Measurements from ENCODE around the gene MAML1. TPM values are rescaled to one million over a fixed set of nuclear protein-coding genes. Genes with fewer than 3 reads are reported as not detected.

Gene MAML1
- total RNA-seq, 1 donor from 2014 or later = 7.3 TPM

DNA sequence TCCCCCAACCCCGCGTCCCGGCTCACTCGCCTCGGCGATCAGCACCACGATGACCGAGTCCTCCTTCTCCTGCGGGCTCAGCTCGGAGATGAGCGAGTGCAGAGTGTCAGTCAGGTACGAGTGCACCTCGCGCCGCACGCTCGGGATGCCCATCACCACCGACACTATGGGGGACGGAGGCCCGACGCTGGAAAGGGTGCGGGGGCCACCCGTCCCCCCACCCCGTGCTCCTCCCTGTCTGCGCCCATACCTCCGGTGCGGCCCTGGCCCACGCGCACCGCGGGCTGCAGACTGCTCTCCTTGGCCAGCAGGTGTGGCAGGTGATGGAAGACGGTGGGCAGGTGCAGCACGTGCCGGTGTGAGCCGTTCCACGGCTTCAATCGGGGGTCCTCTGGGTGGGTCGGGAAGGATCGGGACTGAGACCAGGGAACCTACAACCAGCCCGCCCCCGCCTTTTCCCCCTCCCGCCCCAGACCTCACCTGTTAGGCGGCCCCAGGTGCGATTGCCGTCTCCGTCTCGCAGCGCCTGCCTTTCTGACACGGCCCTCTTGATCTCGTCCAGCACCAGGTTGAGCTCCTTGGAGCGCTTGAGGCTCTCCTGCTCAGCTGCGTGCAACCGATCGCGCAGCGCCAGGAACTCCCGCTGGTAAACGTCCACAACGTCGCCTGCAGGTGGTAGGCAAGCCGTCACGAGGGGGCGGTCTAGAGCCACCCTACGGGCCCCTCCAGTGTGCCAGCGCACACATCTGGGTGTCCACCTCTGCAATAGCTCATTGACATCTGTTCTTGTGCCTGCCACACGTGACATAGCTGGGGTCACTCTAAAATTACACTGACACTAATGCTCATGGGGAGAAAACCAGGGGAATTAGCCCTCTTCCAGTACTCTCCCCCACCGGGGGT, 68.9 kb downstream of the MAML1 start:
- FAIRE-seq (no peak), DNase-seq (ENCODE audit: low spot score in 2 of 2) (peak; percentile 67 to 77)

DNA sequence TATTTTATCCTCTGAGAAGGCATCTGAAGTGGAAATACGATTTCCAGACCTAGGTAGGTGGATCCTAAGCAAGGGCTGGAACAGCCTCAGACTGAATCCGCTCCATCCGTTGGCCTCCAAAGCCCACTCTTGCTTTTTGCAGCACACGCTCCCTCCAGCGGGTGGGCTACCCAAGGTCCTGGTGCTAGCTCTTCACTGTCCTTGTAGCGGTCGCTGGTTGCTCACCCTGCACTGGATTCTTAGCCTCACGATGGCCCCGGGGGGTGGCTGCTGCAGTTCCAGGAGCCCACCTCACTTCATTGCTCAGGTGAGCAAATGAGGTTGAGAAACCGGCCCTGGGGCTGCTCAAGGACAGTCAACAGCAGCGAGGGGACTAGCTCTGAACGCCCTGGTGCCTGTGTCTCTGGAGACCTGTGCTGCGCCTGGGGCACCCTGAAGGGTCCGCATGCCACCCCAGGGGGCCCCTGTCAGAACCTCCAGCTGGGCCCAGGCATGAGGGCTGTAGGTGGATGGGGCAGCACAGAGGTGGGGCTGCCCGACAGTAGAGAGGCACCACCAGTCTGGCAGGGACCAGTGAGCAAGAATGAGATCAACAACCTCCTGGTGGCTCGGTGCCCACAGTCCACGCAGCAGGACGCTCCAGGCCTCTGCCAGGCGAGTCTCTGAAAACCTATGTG, 69.7 kb downstream of the MAML1 start:
- FAIRE-seq = no peak
- peak in 1 of 2 donors; percentile 35 for DNase-seq (ENCODE audit: low spot score in 2 of 2)

DNA sequence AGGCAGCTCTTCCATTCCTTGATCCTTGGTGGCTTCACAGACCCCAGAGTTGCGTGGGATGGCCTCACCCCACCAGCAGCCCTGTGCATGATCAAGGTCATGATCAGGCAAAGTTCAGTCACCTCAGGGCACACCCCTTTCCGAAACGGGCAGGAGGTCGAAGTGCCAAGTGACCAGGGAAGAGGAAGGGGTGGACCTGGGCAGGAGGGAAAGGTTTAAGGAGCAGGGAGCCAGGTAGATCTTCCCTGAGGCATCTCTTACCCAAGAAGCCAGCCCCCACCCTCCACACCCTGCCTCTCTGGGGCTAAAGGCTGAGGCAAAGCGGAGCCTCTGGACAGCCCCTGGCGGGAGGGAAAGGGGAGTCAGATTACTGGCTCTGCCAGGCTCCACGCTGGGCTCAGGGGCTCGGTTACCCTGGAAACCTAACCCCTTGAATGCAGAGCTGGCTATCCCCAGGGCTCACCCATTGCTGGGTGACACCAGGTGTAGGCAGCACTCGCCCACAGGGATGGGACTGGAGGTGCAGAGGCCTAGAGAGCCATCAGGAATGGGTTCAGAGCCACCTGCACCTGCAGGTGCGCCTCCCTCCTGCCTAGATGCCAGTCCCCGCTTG, 70.4 kb downstream of the MAML1 start:
- DNase-seq (ENCODE audit: low spot score in 2 of 2) = no peak
- FAIRE-seq = no peak

DNA sequence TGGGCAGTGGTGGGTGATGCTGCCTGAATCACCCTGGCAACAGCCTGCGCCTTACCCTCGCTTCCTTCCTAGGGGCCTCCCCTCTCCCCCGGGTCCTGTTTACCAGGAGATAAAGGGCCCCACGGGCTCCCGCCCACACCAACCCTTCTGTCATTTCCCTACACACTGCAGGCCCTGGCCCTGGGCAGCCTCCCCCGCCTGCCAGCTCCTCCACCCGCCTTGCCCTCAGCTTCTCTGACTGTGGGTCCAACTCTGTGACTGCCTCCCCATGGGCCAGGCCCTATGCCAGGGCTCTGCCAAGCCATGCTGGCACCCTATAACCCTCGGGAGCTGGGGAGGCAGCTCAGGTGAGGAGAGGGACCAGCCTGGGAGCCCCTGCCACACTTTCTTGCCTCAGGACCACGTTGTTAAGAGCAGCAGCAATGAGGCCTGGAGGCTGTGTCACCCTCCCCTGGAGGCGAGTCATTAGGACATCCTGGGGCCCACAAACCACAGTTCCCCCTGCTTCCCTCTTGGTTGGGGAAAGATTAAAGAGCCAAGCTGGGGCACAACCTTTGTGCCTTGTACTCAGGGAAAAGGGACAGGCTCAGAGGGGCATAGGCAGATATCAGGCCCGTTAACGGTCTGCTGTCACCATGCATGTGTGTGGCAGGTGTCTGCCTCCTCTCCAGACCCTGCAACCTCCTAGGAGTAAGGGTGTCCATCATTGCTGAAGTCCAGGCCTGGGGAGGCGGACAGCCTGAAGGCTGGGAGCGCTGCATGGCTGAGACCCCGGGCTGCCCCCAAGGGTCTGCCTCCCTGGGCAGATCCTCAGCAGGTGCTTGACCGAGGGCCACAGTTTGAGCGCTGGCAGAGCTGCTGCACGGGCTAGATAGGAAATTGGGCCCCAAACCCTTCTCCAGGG, 71.3 kb downstream of the MAML1 start:
- DNase-seq (ENCODE audit: low spot score in 2 of 2) = no peak
- FAIRE-seq = no peak

DNA sequence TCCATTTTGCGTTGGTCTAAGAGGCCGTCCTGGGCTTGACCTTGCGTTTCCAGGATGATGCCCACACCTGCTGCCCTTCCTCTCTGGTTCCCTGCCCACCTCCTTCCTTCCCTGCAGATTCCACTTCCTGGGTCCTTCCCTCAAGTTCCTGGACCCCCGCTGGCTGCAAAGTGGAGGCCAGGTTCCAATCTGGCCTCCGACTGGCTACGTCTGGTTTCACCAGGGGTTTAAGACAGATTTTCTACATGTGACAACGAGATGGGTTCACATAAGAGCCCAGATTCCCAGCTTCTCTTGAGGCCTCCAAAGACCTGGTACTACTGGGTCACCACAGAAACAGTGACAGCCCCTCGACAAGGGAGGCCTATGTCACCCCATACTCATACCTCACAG, 71.9 kb downstream of the MAML1 start:
- no peak for FAIRE-seq
- DNase-seq (ENCODE audit: low spot score in 2 of 2) = no peak

DNA sequence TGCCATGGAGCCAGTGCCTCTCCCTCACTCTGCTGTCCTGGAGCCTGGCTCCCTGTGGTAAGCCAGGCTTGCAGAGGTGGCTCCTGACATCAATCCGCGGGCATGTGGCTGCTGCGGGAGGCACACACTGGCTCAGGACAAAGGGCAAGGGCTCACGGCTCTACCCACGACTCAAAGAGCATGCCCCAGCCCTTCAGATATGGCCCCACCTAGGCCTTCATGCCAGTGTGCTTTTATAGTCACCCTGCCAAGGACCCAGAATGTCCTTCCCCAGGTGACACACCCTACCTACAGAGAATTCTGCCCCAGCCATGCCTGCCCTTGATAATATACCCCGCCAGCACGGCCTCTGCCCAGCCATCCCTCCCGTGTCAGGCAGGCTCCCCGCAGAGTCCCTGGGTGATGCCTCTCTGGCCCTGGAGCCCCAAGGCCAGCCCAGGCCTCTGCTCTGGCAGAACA, 72.5 kb downstream of the MAML1 start:
- FAIRE-seq (no peak), DNase-seq (ENCODE audit: low spot score in 2 of 2) (peak in 1 of 2 donors; percentile 31)

DNA sequence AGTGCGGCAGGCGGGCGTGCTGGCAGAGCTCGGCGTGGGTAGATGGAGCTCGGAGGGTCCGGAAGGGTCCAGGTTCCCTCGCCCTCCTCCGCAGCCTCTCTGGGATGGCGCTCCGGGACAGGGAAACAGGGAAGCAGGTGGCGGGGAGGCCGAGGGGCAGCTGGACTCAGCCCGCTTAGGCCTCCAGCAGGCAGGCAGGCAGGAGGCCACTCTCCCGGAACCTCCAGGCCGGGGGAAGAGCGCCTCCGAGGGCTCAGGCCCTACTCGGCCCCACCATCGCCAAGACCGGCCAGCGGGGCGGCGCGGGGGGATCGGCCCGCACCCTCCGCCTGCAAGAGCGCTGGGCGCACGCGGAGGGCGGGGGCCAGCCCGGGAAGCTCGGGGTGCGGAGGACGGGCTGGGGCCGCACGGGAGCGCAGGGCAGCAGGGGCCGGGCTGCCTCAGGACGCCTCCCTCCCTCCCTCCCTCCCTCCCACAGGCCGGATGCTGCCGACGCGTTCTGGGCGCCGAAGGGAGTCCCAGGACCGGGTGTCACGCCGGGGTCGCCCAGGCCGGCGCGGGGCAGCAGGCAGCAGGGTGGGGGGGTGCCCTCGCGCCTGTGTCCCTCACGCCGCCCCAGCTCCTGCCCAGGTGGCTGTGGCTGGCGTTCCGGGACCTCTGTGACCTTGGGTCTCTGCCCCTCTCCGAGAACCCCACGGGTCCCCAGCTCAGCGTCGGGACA, 73.1 kb downstream of the MAML1 start:
- FAIRE-seq (no peak), DNase-seq (ENCODE audit: low spot score in 2 of 2) (peak; percentile 68 to 76)

DNA sequence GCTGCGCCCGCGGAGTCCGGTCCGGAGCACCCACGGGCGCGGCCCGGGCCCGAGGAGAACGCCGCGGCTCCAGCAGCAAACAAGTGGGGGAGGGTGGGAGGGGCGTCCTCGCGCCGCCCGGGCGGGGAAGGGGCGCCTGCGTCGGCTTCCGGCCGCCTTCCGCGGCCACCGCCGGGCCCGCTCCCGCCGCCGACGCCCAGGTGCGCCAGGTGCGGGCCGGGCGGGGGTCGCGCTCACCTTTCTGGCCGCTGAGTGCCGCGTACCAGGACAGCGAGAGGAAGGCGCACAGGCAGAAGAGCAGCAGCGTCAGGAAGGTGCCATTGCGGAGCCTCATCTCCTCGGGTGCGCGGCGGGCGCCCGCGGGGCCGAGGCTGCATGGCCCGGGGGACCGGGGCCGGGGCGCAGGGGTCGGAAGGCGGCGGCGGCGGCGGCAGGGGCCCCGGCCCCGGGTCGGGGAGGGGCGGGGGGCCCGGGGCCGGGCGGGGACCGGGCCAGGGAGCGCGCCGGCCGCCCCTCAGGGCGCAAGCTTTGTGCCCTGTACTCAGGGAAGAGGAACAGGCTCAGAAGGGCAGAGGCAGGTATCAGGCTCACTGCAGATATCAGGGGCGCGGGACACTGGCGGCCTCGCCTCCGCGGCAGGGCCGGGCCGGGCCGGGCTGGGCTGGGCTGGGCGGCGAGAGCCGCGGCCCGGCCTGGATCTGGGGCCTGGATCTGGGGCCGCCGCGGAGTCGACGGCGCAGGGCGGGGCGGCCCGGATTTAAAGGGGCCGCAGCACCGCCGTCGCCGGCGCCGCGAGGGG, 73.8 kb downstream of the MAML1 start, which contains the start of gene MGAT4B:
MGAT4B (minus strand) TSS at position 617 of the 799 bp plus-strand sequence; CDS start at position 334, 283 bp downstream.
- DNase-seq (ENCODE audit: low spot score in 2 of 2) (peak; percentile 93 to 97), FAIRE-seq (no peak)

DNA sequence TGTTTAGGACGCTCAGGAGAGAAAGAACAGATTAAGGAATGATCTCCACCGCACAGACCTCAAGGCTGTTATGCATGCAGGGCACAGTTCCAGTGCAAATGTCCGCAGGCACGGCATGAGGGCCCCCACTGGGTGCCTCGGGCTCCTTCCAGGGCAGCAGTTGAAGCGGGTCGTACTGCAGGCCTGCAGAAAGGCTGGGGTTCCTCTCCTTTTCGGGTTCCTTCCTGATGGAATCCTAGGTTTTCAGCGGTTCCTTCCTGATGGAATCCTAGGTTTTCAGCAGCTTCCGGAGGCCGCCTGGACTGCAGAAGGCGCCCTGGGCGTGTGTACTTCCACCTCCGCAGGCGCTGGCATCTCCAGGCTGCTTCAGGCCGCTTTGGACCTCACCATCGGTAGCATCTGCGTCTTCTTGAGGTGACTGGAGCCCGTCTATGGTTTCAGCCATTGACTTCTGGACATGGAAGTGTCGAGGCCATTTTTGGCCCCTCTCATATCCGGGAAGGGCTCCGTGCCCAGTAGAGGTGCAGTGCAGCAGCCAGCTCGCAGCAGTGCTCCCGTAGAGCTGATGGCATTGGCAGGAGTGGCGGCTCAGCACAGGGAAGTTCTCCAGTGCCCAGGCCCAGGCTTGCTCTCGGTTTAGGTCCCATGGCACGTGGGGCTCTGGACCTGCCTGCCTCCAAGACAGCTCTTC, 79.7 kb downstream of the MAML1 start:
- DNase-seq (ENCODE audit: low spot score in 2 of 2) (no peak), FAIRE-seq (no peak)

DNA sequence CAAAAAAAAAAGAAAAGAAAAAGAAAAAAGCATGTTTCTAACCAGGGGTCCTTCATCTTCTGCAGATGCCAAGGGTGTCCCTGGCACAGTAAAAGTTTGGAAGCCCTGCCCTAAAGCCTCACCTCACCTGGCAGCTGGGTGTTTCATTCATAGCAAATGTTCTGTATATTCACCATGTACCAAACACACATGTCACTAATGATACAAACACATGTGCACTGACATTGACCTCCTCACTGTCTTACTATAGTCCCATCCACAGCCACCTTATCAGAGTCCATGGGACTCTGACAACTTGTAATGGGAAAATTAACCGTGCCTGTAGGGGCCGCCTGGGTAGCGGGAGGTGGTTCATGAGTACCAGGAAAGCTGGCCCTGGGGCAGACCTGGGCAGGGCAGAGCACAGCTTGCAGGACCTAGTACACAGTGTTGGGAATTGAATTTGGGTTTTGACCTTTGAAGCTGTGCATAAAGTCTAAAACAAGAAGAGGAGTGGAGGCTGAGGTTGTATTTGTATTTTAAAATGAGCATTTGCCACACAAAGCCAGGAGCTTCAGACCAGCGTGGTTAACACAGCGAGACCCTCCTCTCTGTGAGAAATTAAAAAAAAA, 80.5 kb downstream of the MAML1 start:
- DNase-seq (ENCODE audit: low spot score in 2 of 2) (no peak), FAIRE-seq (no peak)

DNA sequence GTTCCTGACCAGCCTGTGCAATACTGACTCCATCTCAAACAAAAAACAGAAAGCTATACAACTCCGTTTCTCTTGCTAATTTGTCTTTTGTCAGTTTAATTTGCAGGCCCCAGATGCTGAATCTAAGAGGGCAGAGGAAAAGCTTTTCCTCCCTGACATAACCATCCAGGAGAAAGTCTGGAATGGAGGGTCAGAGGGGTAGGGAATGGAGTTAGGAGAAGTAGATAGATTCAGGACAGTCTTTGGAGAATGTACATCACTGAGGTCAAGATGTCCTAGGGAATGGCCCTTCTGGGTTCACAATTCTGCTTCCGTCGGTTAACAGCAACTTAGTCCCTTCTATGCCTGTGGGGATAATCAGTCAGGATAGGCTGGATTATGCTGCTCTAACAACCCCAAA, 81.5 kb downstream of the MAML1 start:
- DNase-seq (ENCODE audit: low spot score in 2 of 2) (no peak), FAIRE-seq (no peak)

DNA sequence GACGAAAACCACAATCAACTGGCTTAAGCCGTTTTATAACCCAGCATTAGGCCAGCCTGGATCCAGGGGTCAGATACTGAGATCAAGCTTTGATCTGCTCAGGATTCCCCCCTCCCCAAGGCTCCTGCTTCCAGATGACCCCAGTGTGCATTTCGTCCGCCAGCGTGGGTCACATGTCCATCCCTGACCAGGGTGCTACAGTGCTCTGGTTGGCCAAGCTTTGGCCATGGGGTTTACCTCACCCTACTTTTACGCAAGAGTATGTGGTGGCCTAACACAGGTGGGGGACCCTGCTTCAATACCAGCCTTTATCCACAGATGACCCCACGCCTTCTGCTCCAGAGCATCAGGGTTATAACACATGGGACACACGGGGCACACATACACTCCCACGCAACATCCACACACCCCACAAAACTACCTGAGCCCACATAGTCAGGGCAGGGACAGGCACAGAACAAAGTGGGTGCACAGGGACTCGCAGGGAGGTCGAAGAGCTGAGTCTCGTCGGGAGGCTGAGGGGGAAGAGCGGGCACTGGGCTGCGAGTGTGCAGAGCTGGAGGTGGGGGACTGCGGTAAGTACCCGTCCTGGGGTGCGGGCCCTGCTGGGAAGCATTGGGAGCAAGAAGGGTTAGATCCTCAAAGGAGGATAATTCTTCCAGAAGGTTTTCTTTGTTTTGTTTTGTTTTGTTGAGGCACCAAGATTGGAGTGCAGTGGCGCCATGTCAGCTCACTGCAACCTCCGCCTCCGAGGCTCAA, 83.0 kb downstream of the MAML1 start:
- FAIRE-seq (no peak), DNase-seq (ENCODE audit: low spot score in 2 of 2) (no peak)

DNA sequence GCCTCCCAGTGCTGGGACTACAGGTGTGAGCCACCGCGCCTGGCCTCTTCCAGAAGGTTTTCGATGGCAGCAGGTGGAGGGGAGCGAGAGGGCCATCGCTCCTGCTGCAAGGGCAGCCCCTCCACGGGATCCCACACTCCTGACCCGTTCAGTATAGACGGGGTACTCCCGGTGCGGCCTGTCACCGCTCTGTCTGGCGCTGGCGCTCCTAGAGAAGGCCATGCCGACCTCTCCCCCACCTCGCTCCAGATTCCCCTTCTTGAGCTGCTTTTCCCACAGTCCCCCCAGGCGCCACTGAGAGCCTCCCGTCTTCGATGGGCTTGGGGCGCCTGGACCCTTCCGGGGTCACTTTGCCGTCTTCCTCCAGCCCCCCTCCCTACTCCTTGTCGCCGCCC, 83.8 kb downstream of the MAML1 start:
- FAIRE-seq (no peak), DNase-seq (ENCODE audit: low spot score in 2 of 2) (no peak)

DNA sequence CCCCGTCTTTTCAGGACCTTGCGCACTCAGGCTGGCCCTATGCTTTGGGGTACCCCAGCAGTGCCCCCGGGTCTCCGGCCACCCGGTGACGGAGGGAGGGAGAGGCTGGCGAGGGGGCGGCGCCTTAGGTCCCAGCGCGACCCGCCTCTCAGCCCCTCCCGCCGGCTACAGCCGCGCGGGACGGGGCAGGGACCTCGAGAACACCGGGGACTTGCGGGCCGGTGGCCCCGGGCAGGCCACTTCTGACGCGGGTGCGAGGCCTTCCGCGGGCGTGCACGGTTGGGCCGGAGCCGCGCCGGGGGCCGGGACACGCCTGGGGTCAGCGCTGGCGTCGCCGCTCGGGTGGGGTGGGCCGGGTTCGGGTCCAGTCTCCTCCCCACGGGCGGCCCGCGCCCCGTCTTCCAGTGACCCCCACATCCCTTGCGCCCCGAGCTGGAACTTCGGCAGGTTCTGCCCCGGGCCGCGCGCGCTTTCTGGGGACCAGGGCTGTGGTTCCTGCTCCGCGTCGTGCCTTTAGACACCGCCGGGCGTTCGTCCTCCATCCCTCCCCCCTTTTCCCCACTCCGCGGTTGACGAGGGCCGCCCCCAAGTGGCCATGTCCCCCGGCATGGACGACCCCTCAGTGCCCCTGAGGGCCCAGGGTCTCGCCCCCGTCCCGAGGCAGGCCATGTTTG, 84.3 kb downstream of the MAML1 start:
- DNase-seq (ENCODE audit: low spot score in 2 of 2) = peak in 1 of 2 donors; percentile 39
- no peak for FAIRE-seq

DNA sequence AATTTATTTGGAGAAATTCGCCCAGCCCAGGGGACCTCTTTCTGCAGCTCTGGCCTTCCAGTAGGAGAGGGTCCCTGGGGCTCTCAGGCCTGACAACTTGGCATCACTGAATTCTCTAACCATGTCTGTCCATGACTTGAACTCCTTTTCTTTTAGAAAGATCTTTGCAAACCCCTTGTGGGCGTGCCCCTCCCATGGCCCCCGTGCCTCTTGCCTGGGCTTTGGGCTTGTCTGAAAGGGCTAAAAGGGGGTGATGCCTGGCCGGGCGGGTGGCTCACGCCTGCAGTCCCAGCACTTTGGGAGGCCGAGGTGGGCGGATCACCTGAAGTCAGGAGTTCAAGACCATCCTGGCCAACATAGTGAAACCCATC, 84.8 kb downstream of the MAML1 start:
- FAIRE-seq (no peak), DNase-seq (ENCODE audit: low spot score in 2 of 2) (no peak)

Data from frontal cortex (tissue), 4 donors.